ENCODE measurements around the gene RANBP6.

Gene RANBP6

GRCh38 chr9:5983042-5983441 is 32.4 kb downstream of the RANBP6 start:
- Histone ChIP-seq H3K4me1 (ENCODE audit: insufficient read depth, low read length, severe bottlenecking) (no peaks in the 10 kb centered on the region), H3K79me2 (ENCODE audit: insufficient read depth, low read length) (0 out of 2 replicates have a peak, but pooled peaks cover 3% of the 10 kb centered on the region), H3K9me3 (ENCODE audit: low read length) (no peaks in the 10 kb centered on the region), H3K4me3 (ENCODE audit: low read depth, low read length, poor library complexity, severe bottlenecking) (no peak overlapping the region), H2AFZ (ENCODE audit: low read length) (no peak overlapping the region), H3F3A (ENCODE audit: insufficient read depth, low read length) (no peaks in the 10 kb centered on the region), H3K36me3 (ENCODE audit: insufficient read depth, low read length) (no peaks in the 10 kb centered on the region; the same call in 1 of the 2 replicates), H3K9ac (ENCODE audit: low read length) (no peak overlapping the region), H3K9me2 (ENCODE audit: low read depth, low read length) (no peaks in the 10 kb centered on the region), H4K20me1 (ENCODE audit: insufficient read depth, low read length) (no peaks in the 10 kb centered on the region), H3K27me3 (ENCODE audit: insufficient read depth, low read length) (no peaks in the 10 kb centered on the region), H3K27ac (ENCODE audit: low read depth, low read length, poor library complexity, severe bottlenecking) (no peak overlapping the region), H3K4me2 (ENCODE audit: low read length) (no peak overlapping the region)
- TF ChIP-seq CTCF (IDR thresholded peaks at IDR 0.05; ENCODE audit: low read length) (no peak), EZH2 (IDR thresholded peaks at IDR 0.05; ENCODE audit: borderline replicate concordance, low read length) (no peak)

GRCh38 chr9:5982317-5982716 is 33.1 kb downstream of the RANBP6 start:
- TF ChIP-seq EZH2 (IDR thresholded peaks at IDR 0.05; ENCODE audit: borderline replicate concordance, low read length) = no peak
- no peak for TF ChIP-seq CTCF (IDR thresholded peaks at IDR 0.05; ENCODE audit: low read length)
- Histone ChIP-seq H4K20me1 (ENCODE audit: insufficient read depth, low read length) (no peaks in the 10 kb centered on the region), H3K4me2 (ENCODE audit: low read length) (no peak overlapping the region), H3K9me3 (ENCODE audit: low read length) (no peaks in the 10 kb centered on the region), H3K79me2 (ENCODE audit: insufficient read depth, low read length) (0 out of 2 replicates have a peak, but pooled peaks cover 3% of the 10 kb centered on the region), H2AFZ (ENCODE audit: low read length) (no peak overlapping the region), H3F3A (ENCODE audit: insufficient read depth, low read length) (no peaks in the 10 kb centered on the region), H3K4me1 (ENCODE audit: insufficient read depth, low read length, severe bottlenecking) (no peaks in the 10 kb centered on the region), H3K36me3 (ENCODE audit: insufficient read depth, low read length) (no peaks in the 10 kb centered on the region; the same call in 1 of the 2 replicates), H3K9me2 (ENCODE audit: low read depth, low read length) (no peaks in the 10 kb centered on the region), H3K27me3 (ENCODE audit: insufficient read depth, low read length) (no peaks in the 10 kb centered on the region), H3K4me3 (ENCODE audit: low read depth, low read length, poor library complexity, severe bottlenecking) (no peak overlapping the region), H3K9ac (ENCODE audit: low read length) (no peak overlapping the region), H3K27ac (ENCODE audit: low read depth, low read length, poor library complexity, severe bottlenecking) (no peak overlapping the region)

GRCh38 chr9:5978523-5978922 is 36.9 kb downstream of the RANBP6 start:
- Histone ChIP-seq H3K4me3 (ENCODE audit: low read depth, low read length, poor library complexity, severe bottlenecking) (no peak overlapping the region), H4K20me1 (ENCODE audit: insufficient read depth, low read length) (no peaks in the 10 kb centered on the region), H3F3A (ENCODE audit: insufficient read depth, low read length) (no peaks in the 10 kb centered on the region; the same call in 1 of the 2 replicates), H3K4me1 (ENCODE audit: insufficient read depth, low read length, severe bottlenecking) (no peaks in the 10 kb centered on the region), H3K36me3 (ENCODE audit: insufficient read depth, low read length) (peaks cover 22% of the 10 kb centered on the region), H2AFZ (ENCODE audit: low read length) (no peak overlapping the region), H3K27ac (ENCODE audit: low read depth, low read length, poor library complexity, severe bottlenecking) (no peak overlapping the region), H3K9me3 (ENCODE audit: low read length) (peaks cover 3% of the 10 kb centered on the region; the same call in 1 of the 2 replicates), H3K9ac (ENCODE audit: low read length) (no peak overlapping the region), H3K27me3 (ENCODE audit: insufficient read depth, low read length) (no peaks in the 10 kb centered on the region), H3K9me2 (ENCODE audit: low read depth, low read length) (no peaks in the 10 kb centered on the region), H3K4me2 (ENCODE audit: low read length) (no peak overlapping the region), H3K79me2 (ENCODE audit: insufficient read depth, low read length) (0 out of 2 replicates have a peak, but pooled peaks cover 3% of the 10 kb centered on the region)
- TF ChIP-seq EZH2 (IDR thresholded peaks at IDR 0.05; ENCODE audit: borderline replicate concordance, low read length) (no peak), CTCF (IDR thresholded peaks at IDR 0.05; ENCODE audit: low read length) (no peak)

Measured in OCI-LY1 (cell line).